Bronchial smooth muscle cell (primary cell): ENCODE data around the gene RIPK3. TPM values are rescaled to one million over a fixed set of nuclear protein-coding genes. Genes with fewer than 3 reads are reported as not detected.

Experiments
- total RNA-seq: library from RNA; depleted of rRNA; stranded (reverse); fragments of >200 nt; gene quantifications from 2 replicates; pipeline ENCODE4 v1.2.1, GENCODE V29; 2014

The RIPK3 gene
- 2.5 and 6.2 TPM in 2 replicates for total RNA-seq

GRCh38 chr14:24339284-24340151, at the start of gene RIPK3:
Gene RIPK3, minus strand, starts transcription at chr14:24339991. Its CDS starts 165 bp downstream, at chr14:24339826.

GRCh38 chr14:24367514-24368211, 27.9 kb upstream of the RIPK3 start, which contains the start of gene NFATC4:
Gene NFATC4, plus strand, starts transcription at chr14:24368184. Its CDS starts 157 bp downstream, at chr14:24368341.

GRCh38 chr14:24334431-24335291, 5.1 kb downstream of the RIPK3 start, which contains the start of gene ADCY4:
Gene ADCY4, minus strand, starts transcription at chr14:24335071. Its CDS starts 419 bp downstream, at chr14:24334652.

GRCh38 chr14:24310646-24311604, 28.9 kb downstream of the RIPK3 start, which contains the start of gene LTB4R:
Gene LTB4R, plus strand, starts transcription at chr14:24311502. Its CDS starts 4,150 bp downstream, at chr14:24315652.

GRCh38 chr14:24309538-24310264, 30.1 kb downstream of the RIPK3 start, which contains the start of gene LTB4R2:
Gene LTB4R2, plus strand, starts transcription at chr14:24310140. Its CDS starts 525 bp downstream, at chr14:24310665.

GRCh38 chr14:24307575-24308341, 32.0 kb downstream of the RIPK3 start, which contains the start of gene CIDEB:
Gene CIDEB, minus strand, starts transcription at chr14:24307977. Its CDS starts 119 bp downstream, at chr14:24307858.

GRCh38 chr14:24299255-24300191, 40.3 kb downstream of the RIPK3 start, which contains the start of the genes DHRS1 and NOP9:
Gene DHRS1, minus strand, starts transcription at chr14:24299780. Its CDS starts 674 bp downstream, at chr14:24299106.
Gene NOP9, plus strand, starts transcription at chr14:24299850. Its CDS starts 105 bp downstream, at chr14:24299955.

Other genes starting within 250 kb of the RIPK3 start
- gene PCK2, start 245.7 kb downstream of the RIPK3 start, total RNA-seq: 14.5 and 17.0 TPM in 2 replicates
- gene DCAF11, start 225.2 kb downstream of the RIPK3 start, total RNA-seq: 58.0 and 74.9 TPM in 2 replicates
- gene NRL, start 225.0 kb downstream of the RIPK3 start, total RNA-seq: 0.95 and 1.0 TPM in 2 replicates
- 0.16 TPM in 1 of 2 replicates, not detected in the other for gene FITM1, start 209.3 kb downstream of the RIPK3 start, total RNA-seq
- 93.1 and 102 TPM in 2 replicates for gene PSME1, start 203.8 kb downstream of the RIPK3 start, total RNA-seq
- gene EMC9, start 198.4 kb downstream of the RIPK3 start, total RNA-seq: 11.9 and 13.9 TPM in 2 replicates
- gene PSME2, start 193.4 kb downstream of the RIPK3 start, total RNA-seq: 60.0 and 106 TPM in 2 replicates
- gene RNF31, start 192.5 kb downstream of the RIPK3 start, total RNA-seq: 22.2 and 25.8 TPM in 2 replicates
- gene IRF9, start 178.7 kb downstream of the RIPK3 start, total RNA-seq: 101 and 116 TPM in 2 replicates
- 0.77 and 1.4 TPM in 2 replicates for gene REC8, start 167.9 kb downstream of the RIPK3 start, total RNA-seq
- 24.0 and 24.3 TPM in 2 replicates for gene IPO4, start 151.2 kb downstream of the RIPK3 start, total RNA-seq
- 50.9 and 54.5 TPM in 2 replicates for gene TM9SF1, start 144.6 kb downstream of the RIPK3 start, total RNA-seq
- 0.16 TPM in 1 of 2 replicates, not detected in the other for gene TSSK4, start 134.3 kb downstream of the RIPK3 start, total RNA-seq
- gene CHMP4A, start 126.5 kb downstream of the RIPK3 start, total RNA-seq: 18.6 and 23.8 TPM in 2 replicates
- gene MDP1, start 123.9 kb downstream of the RIPK3 start, total RNA-seq: 15.3 and 17.8 TPM in 2 replicates
- gene NEDD8, start 107.6 kb downstream of the RIPK3 start, total RNA-seq: 277 and 335 TPM in 2 replicates
- gene GMPR2, start 107.1 kb downstream of the RIPK3 start, total RNA-seq: 118 and 120 TPM in 2 replicates
- 36.6 and 48.1 TPM in 2 replicates for gene TINF2, start 97.4 kb downstream of the RIPK3 start, total RNA-seq
- gene TGM1, start 76.8 kb downstream of the RIPK3 start, total RNA-seq: 0.16 and 0.86 TPM in 2 replicates
- 16.9 and 18.7 TPM in 2 replicates for gene RABGGTA, start 68.4 kb downstream of the RIPK3 start, total RNA-seq
- 11.2 and 14.7 TPM in 2 replicates for gene DHRS1, start 40.2 kb downstream of the RIPK3 start, total RNA-seq
- 13.4 and 13.9 TPM in 2 replicates for gene NOP9, start 40.1 kb downstream of the RIPK3 start, total RNA-seq
- gene CIDEB, start 32.0 kb downstream of the RIPK3 start, total RNA-seq: 1.3 and 1.4 TPM in 2 replicates
- 1.9 and 2.7 TPM in 2 replicates for gene LTB4R2, start 29.9 kb downstream of the RIPK3 start, total RNA-seq
- gene LTB4R, start 28.5 kb downstream of the RIPK3 start, total RNA-seq: 0.94 and 1.1 TPM in 2 replicates
- 1.4 and 9.3 TPM in 2 replicates for gene ADCY4, start 4.9 kb downstream of the RIPK3 start, total RNA-seq
- 74.6 and 97.9 TPM in 2 replicates for gene NFATC4, start 28.2 kb upstream of the RIPK3 start, total RNA-seq
- gene NYNRIN, start 59.0 kb upstream of the RIPK3 start, total RNA-seq: 17.5 and 19.7 TPM in 2 replicates
- 3.5 and 4.8 TPM in 2 replicates for gene CBLN3, start 89.7 kb upstream of the RIPK3 start, total RNA-seq
- 42.2 and 44.9 TPM in 2 replicates for gene KHNYN, start 90.0 kb upstream of the RIPK3 start, total RNA-seq
- gene SDR39U1, start 102.8 kb upstream of the RIPK3 start, total RNA-seq: 7.5 and 10.6 TPM in 2 replicates
- gene CMA1, start 168.3 kb upstream of the RIPK3 start, total RNA-seq: not detected in 2 replicates
- gene CTSG, start 236.3 kb upstream of the RIPK3 start, total RNA-seq: not detected in 2 replicates